GM12878 (cell line): ENCODE data around the gene TRAF5. TPM values are rescaled to one million over a fixed set of nuclear protein-coding genes. Genes with fewer than 3 reads are reported as not detected.

Source experiments
- ELK1 ChIP-seq: IDR thresholded peaks from 2 replicates; pipeline ENCODE4 v1.6.1; 2012; ENCODE audit warnings: low read depth, low read length, improper control_type of control experiment
- HSF1 ChIP-seq: fragments of 150-350 bp; IDR thresholded peaks from 2 replicates; pipeline ENCODE4 v1.6.1; 2014; ENCODE audit warnings: mild to moderate bottlenecking, low read depth, low read length
- JUNB ChIP-seq: IDR thresholded peaks from 2 replicates; pipeline ENCODE4 v1.6.1; 2016; ENCODE audit warnings: antibody characterized with exemption, mild to moderate bottlenecking
- KAT2A ChIP-seq: conservative IDR thresholded peaks from 2 replicates; pipeline ENCODE4 v1.6.1; 2011; ENCODE audit warnings: low read depth, low read length; ENCODE audit not compliant: control insufficient read depth
- MEF2B ChIP-seq: fragments of 450-650 bp; IDR thresholded peaks from 2 replicates; pipeline ENCODE4 v1.6.1; 2018; ENCODE audit warnings: mild to moderate bottlenecking, moderate library complexity; ENCODE audit not compliant: partially characterized antibody, poor library complexity, severe bottlenecking
- MLLT1 ChIP-seq: fragments of 450-650 bp; IDR thresholded peaks from 2 replicates; pipeline ENCODE4 v1.6.1; 2016; ENCODE audit warnings: mild to moderate bottlenecking
- MTA2 ChIP-seq: fragments of 450-650 bp; IDR thresholded peaks from 2 replicates; pipeline ENCODE4 v1.6.1; 2016; ENCODE audit warnings: low read depth, mild to moderate bottlenecking, moderate library complexity
- MTA3 ChIP-seq: IDR thresholded peaks from 2 replicates; pipeline ENCODE4 v1.6.1; 2012; ENCODE audit warnings: low read length, inconsistent platforms, borderline replicate concordance
- NFIC ChIP-seq: IDR thresholded peaks from 2 replicates; pipeline ENCODE4 v1.6.1; 2012; ENCODE audit warnings: low read depth, mild to moderate bottlenecking, inconsistent platforms, low read length, moderate library complexity
- NFYA ChIP-seq: IDR thresholded peaks from 2 replicates; pipeline ENCODE4 v1.6.1; 2011; ENCODE audit warnings: low read depth, mild to moderate bottlenecking, low read length, improper control_type of control experiment, borderline replicate concordance
- POLR2AphosphoS2 ChIP-seq: IDR thresholded peaks from 2 replicates; pipeline ENCODE4 v1.6.1; 2011; ENCODE audit warnings: low read depth, mild to moderate bottlenecking, low read length, improper control_type of control experiment, moderate library complexity
- REST ChIP-seq: IDR thresholded peaks from 2 replicates; pipeline ENCODE4 v1.6.1; 2012; ENCODE audit warnings: mild to moderate bottlenecking, low read depth, low read length
- SPI1 ChIP-seq: IDR thresholded peaks from 2 replicates; pipeline ENCODE4 v1.6.1; 2011; ENCODE audit warnings: low read depth, mild to moderate bottlenecking, low read length, moderate library complexity, borderline replicate concordance; ENCODE audit not compliant: insufficient read depth
- WRNIP1 ChIP-seq: IDR thresholded peaks from 2 replicates; pipeline ENCODE4 v1.6.1; 2011; ENCODE audit warnings: low read depth, low read length, improper control_type of control experiment, borderline replicate concordance
- ZBTB11 ChIP-seq: fragments of 450-650 bp; formaldehyde crosslinking; IDR thresholded peaks from 2 replicates; pipeline ENCODE4 v1.5.0; 2022; ENCODE audit warnings: mild to moderate bottlenecking, missing genetic modification characterization
- polyA plus RNA-seq, 11 experiments: library from polyadenylated mRNA; depleted of rRNA in 4 of 11; unstranded in 6 of 11; stranded (reverse) in 5 of 11; fragments of >200 nt; fragmentation: Nextera tagmentation in 4 of 11; fragmentation: Illumina TruSeq in 1 of 11; extraction: Ambion mirVana in 4 of 11; extraction: Trizol in 1 of 11; gene quantifications; 1 replicate in 1 of 11; 2 replicates in 10 of 11; pipeline versions ENCODE4 v1.2.1 to v1.2.3, GENCODE V29; 2011 to 2016; ENCODE audit warnings: inconsistent platforms in 2 of 11, missing spikeins in 2 of 11, low read depth in 1 of 11
- total RNA-seq, 4 experiments: library from RNA; depleted of rRNA in 3 of 4; stranded (reverse); fragments of >200 nt in 3 of 4; fragmentation: Illumina TruSeq in 1 of 4; extraction: Trizol in 1 of 4; gene quantifications; 2 replicates each; pipeline versions ENCODE4 v1.2.1 to v1.2.3, GENCODE V29; 2013 to 2021

TRAF5 gene
- total and polyA plus RNA-seq, 10 of the 15 experiments (the other 5 are each of a cell fraction or from before 2014, with no cell fraction given) = 10.6 to 36.5 (median 26.3) TPM

GRCh38 chr1:211326528-211327345 is at the start of gene TRAF5 (continued):
- TF ChIP-seq HSF1 = no peak
- TF ChIP-seq WRNIP1 = no peak
- no peak for TF ChIP-seq SPI1
- TF ChIP-seq ELK1 = no peak
- TF ChIP-seq MEF2B = no peak
- TF ChIP-seq REST = no peak
- TF ChIP-seq NFIC = no peak
- no peak for TF ChIP-seq POLR2AphosphoS2
- TF ChIP-seq JUNB = no peak
- TF ChIP-seq ZBTB11 = no peak
- no peak for TF ChIP-seq MLLT1
- TF ChIP-seq KAT2A = no peak
- TF ChIP-seq NFYA = no peak
- TF ChIP-seq MTA2 = no peak
- TF ChIP-seq MTA3 = no peak
